ENCODE data around the gene TRPM2. TPM values are rescaled to one million over a fixed set of nuclear protein-coding genes. Genes with fewer than 3 reads are reported as not detected.

TRPM2 gene
- total RNA-seq, 2 donors from 2014 or later = 1.6 to 12.5 TPM

GRCh38 chr21:44441581-44442265 is 88.3 kb downstream of the TRPM2 start:
- H3K27ac Mint-ChIP-seq = no peak overlapping the region
- Histone ChIP-seq H3K4me3 (ENCODE audit: low read length) (no peak overlapping the region), H3K9me3 (ENCODE audit: control insufficient read depth, low read length) (no peaks in the 10 kb centered on the region), H3K4me1 (ENCODE audit: control insufficient read depth, insufficient read depth, low read length) (no peaks in the 10 kb centered on the region), H3K27ac (ENCODE audit: low read depth, low read length) (no peak overlapping the region), H3K36me3 (ENCODE audit: control insufficient read depth, insufficient read depth, low read length) (peaks cover 12% of the 10 kb centered on the region), H3K27me3 (ENCODE audit: control insufficient read depth, insufficient read depth, low read length, poor library complexity, severe bottlenecking) (no peaks in the 10 kb centered on the region), H3K9ac (ENCODE audit: extremely low read depth, low read length, poor library complexity, severe bottlenecking) (no peak overlapping the region)
- H3K9me3 Mint-ChIP-seq = no peaks in the 10 kb centered on the region
- no peak for TF ChIP-seq CTCF (conservative IDR thresholded peaks at IDR 0.05)
- no peak for DNase-seq
- no peaks in the 10 kb centered on the region for H3K36me3 Mint-ChIP-seq (ENCODE audit: low read depth)
- WGBS, 2 experiments (ENCODE audit: insufficient coverage in 1 of 2, insufficient read length in 1 of 2) = 94 to 99% methylated on average over 17 to 20 of the region's 20 CpGs
- H3K27me3 Mint-ChIP-seq (ENCODE audit: insufficient read depth) = no peaks in the 10 kb centered on the region
- H3K4me1 Mint-ChIP-seq = no peaks in the 10 kb centered on the region
- no peak overlapping the region for H3K4me3 Mint-ChIP-seq

DNA sequence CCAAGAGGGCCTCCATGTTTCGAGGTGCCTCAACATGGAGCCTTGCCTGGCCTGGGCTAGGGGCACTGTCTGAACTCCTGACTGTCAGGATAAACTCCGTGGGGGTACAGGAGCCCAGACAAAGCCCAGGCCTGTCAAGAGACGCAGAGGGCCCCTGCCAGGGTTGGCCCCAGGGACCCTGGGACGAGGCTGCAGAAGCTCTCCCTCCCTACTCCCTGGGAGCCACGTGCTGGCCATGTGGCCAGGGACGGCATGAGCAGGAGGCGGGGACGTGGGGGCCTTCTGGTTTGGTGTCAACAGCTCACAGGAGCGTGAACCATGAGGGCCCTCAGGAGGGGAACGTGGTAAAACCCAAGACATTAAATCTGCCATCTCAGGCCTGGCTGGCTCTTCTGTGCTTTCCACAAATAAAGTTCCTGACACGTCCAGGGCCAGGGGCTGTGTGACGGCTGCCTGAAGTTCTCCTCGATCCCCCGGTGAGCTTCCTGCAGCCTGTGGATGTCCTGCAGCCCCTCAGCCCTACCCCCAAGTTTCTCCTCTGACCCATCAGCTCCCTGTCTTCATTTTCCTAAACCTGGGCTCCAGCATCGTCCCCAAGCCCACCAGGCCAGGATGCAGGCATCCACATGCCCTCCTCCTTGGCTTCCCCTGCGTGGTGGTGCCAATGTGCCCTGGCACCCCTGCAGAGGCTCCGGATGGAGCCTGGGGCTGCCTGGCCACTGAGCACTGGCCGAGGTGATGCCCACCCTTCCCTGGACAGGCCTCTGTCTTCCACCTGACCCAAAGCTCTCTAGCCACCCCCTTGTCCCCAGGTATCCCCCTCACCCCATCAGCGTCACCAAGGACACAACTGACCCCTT is 89.1 kb downstream of the TRPM2 start:
- H3K27ac ChIP-seq (ENCODE audit: low read depth, low read length) = no peak overlapping the region
- H3K9ac ChIP-seq (ENCODE audit: extremely low read depth, low read length, poor library complexity, severe bottlenecking) = no peak overlapping the region
- Mint-ChIP-seq H3K4me1 (no peaks in the 10 kb centered on the region), H3K9me3 (no peaks in the 10 kb centered on the region), H3K27me3 (ENCODE audit: insufficient read depth) (no peaks in the 10 kb centered on the region), H3K4me3 (no peak overlapping the region), H3K27ac (no peak overlapping the region), H3K36me3 (ENCODE audit: low read depth) (no peaks in the 10 kb centered on the region)
- no peak overlapping the region for H3K4me3 ChIP-seq (ENCODE audit: low read length)
- no peak for TF ChIP-seq CTCF (conservative IDR thresholded peaks at IDR 0.05)
- 91 to 92% methylated on average over 8 to 19 of the region's 19 CpGs for WGBS, 2 experiments (ENCODE audit: insufficient coverage in 1 of 2, insufficient read length in 1 of 2)
- no peaks in the 10 kb centered on the region for H3K27me3 ChIP-seq (ENCODE audit: control insufficient read depth, insufficient read depth, low read length, poor library complexity, severe bottlenecking)
- no peaks in the 10 kb centered on the region for H3K9me3 ChIP-seq (ENCODE audit: control insufficient read depth, low read length)
- peaks cover 3% of the 10 kb centered on the region for H3K4me1 ChIP-seq (ENCODE audit: control insufficient read depth, insufficient read depth, low read length)
- DNase-seq = no peak
- peaks cover 15% of the 10 kb centered on the region for H3K36me3 ChIP-seq (ENCODE audit: control insufficient read depth, insufficient read depth, low read length)

DNA sequence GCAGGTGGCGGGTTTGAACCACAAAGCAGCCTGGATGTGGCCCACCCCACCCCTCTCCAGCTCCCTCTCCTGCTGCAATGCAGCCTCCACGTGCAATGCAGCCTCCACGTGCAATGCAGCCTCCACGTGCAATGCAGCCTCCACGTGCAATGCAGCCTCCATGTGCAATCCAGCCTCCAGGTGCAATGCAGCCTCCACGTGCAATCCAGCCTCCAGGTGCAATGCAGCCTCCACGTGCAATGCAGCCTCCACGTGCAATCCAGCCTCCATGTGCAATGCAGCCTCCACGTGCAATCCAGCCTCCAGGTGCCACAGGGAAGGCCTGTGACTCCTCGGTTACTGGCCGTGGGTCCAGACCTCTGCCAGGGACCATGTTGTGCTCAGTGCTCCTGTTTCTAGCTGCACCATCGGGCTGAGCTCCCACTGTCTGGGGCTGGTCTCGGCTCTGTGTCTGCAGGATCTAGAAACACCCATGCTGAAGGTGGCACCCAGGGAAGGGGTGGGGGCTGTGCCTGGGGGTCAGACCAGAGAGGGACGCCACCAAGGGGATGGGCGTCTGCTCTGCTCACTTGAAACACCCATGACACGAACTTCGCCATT is 90.0 kb downstream of the TRPM2 start:
- Mint-ChIP-seq H3K4me1 (no peaks in the 10 kb centered on the region), H3K4me3 (no peak overlapping the region), H3K27me3 (ENCODE audit: insufficient read depth) (no peaks in the 10 kb centered on the region), H3K27ac (no peak overlapping the region), H3K36me3 (ENCODE audit: low read depth) (no peaks in the 10 kb centered on the region), H3K9me3 (no peaks in the 10 kb centered on the region)
- Histone ChIP-seq H3K9me3 (ENCODE audit: control insufficient read depth, low read length) (no peaks in the 10 kb centered on the region), H3K4me3 (ENCODE audit: low read length) (no peak overlapping the region), H3K4me1 (ENCODE audit: control insufficient read depth, insufficient read depth, low read length) (peaks cover 3% of the 10 kb centered on the region), H3K9ac (ENCODE audit: extremely low read depth, low read length, poor library complexity, severe bottlenecking) (no peak overlapping the region), H3K27me3 (ENCODE audit: control insufficient read depth, insufficient read depth, low read length, poor library complexity, severe bottlenecking) (no peaks in the 10 kb centered on the region), H3K27ac (ENCODE audit: low read depth, low read length) (no peak overlapping the region), H3K36me3 (ENCODE audit: control insufficient read depth, insufficient read depth, low read length) (peaks cover 15% of the 10 kb centered on the region)
- WGBS, 2 experiments (ENCODE audit: insufficient coverage in 1 of 2, insufficient read length in 1 of 2) = 82 to 89% methylated on average over 13 to 17 of the region's 17 CpGs
- no peak for TF ChIP-seq CTCF (conservative IDR thresholded peaks at IDR 0.05)
- DNase-seq = no peak

Data from endodermal cell (in vitro differentiated cells).